ENCODE measurements around the gene DNAJC11.

DNAJC11 gene

GRCh38 chr1:6724517-6725141 is 23.0 kb upstream of the DNAJC11 start:
- no peak overlapping the region for H2AFZ ChIP-seq (ENCODE audit: low read depth, low read length)
- H3K9me3 ChIP-seq (ENCODE audit: insufficient read depth, low read length) = no peaks in the 10 kb centered on the region
- no peaks in the 10 kb centered on the region for H3K36me3 ChIP-seq (replicated peaks; ENCODE audit: low read depth, low read length)
- no peaks in the 10 kb centered on the region for H4K20me1 ChIP-seq (ENCODE audit: insufficient read depth, low read length)
- no peak overlapping the region for H3K27ac ChIP-seq (ENCODE audit: low read length)
- H3K4me3 ChIP-seq (ENCODE audit: low read length) = no peak overlapping the region
- H3K79me2 ChIP-seq (ENCODE audit: low read length) = no peaks in the 10 kb centered on the region
- no peak overlapping the region for H3K4me2 ChIP-seq (ENCODE audit: low read length)
- H3K9ac ChIP-seq (ENCODE audit: low read length) = no peak overlapping the region
- 0 out of 2 replicates have a peak, but pooled peaks cover 2% of the 10 kb centered on the region for H3K4me1 ChIP-seq (ENCODE audit: low read length)
- TF ChIP-seq CTCF (IDR thresholded peaks at IDR 0.05; ENCODE audit: low read depth, low read length) = no peak
- no peak for TF ChIP-seq EZH2phosphoT487 (IDR thresholded peaks at IDR 0.05; ENCODE audit: low read depth)
- H3K27me3 ChIP-seq (ENCODE audit: low read depth, low read length) = no peaks in the 10 kb centered on the region

DNA sequence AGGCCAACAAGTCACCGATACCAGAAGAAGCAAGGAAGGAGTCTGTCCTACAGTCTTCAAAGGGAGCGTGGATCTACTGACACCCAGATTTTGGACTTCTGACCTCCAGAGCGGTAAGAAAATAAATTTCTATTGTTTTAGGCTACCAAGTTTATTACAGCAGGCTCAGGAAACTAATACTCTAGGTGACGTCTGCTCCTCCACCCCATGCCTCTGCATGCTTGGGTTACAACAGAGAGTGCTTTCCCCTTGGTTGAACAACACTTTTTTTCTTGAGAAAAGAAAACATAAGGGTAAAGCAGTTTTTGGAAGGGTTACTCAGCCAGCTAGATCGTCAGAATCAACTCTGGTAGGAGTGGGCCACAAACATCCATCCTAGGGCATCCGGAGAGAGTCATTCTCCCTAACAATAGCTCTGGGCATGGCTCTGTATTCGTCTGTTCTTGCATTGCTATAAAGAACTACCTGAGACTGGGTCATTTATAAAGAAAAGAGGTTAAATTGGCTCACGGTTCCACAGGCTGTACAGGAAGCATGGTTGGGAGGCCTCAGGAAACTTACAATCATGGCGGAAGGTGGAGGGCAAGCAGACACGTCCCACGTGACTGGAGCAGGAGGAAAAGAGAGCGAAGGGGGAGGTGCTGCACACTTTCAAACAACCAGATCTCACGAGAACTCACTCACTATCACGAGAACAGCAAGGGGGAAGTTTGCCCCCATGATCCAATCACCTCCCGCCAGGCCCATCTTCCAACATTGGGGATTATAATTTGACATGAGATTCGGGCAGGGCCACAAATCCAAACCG is 22.2 kb upstream of the DNAJC11 start:
- Histone ChIP-seq H3K79me2 (ENCODE audit: low read length) (no peaks in the 10 kb centered on the region), H3K4me1 (ENCODE audit: low read length) (0 out of 2 replicates have a peak, but pooled peaks cover 2% of the 10 kb centered on the region), H3K9me3 (ENCODE audit: insufficient read depth, low read length) (no peaks in the 10 kb centered on the region), H3K9ac (ENCODE audit: low read length) (no peak overlapping the region), H3K4me3 (ENCODE audit: low read length) (no peak overlapping the region), H4K20me1 (ENCODE audit: insufficient read depth, low read length) (no peaks in the 10 kb centered on the region), H3K27ac (ENCODE audit: low read length) (no peak overlapping the region), H3K36me3 (replicated peaks; ENCODE audit: low read depth, low read length) (no peaks in the 10 kb centered on the region), H3K27me3 (ENCODE audit: low read depth, low read length) (no peaks in the 10 kb centered on the region), H3K4me2 (ENCODE audit: low read length) (no peak overlapping the region), H2AFZ (ENCODE audit: low read depth, low read length) (no peak overlapping the region)
- TF ChIP-seq EZH2phosphoT487 (IDR thresholded peaks at IDR 0.05; ENCODE audit: low read depth) (no peak), CTCF (IDR thresholded peaks at IDR 0.05; ENCODE audit: low read depth, low read length) (no peak)

DNA sequence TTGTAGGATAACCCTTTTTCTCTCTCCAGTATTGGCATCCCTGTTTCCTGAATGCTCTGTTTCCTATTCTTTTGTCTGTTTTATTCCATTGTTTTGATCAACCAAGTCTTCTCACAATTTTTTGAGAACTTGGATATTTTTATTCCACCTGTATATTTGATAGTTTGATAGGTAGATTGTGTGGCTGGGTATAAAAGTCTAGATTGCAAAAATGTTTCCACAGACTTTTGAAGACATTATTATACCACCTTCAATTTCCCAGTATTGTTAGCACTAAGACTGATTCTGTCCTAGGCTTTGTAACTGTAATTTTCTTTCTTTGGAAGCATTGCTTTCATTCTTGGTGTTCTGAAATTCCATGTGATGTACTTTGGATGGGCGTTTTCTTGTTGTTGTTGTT is 9.6 kb upstream of the DNAJC11 start:
- H3K9ac ChIP-seq (ENCODE audit: low read length) = no peak overlapping the region
- H3K36me3 ChIP-seq (replicated peaks; ENCODE audit: low read depth, low read length) = no peaks in the 10 kb centered on the region

More for the DNA sequence above, 9.6 kb upstream of the DNAJC11 start:
- Histone ChIP-seq H3K79me2 (ENCODE audit: low read length) (no peaks in the 10 kb centered on the region), H3K9me3 (ENCODE audit: insufficient read depth, low read length) (no peaks in the 10 kb centered on the region), H3K4me1 (ENCODE audit: low read length) (no peaks in the 10 kb centered on the region), H2AFZ (ENCODE audit: low read depth, low read length) (no peak overlapping the region), H3K4me2 (ENCODE audit: low read length) (no peak overlapping the region), H3K27ac (ENCODE audit: low read length) (no peak overlapping the region), H3K27me3 (ENCODE audit: low read depth, low read length) (no peaks in the 10 kb centered on the region; the same call in 1 of the 2 replicates), H3K4me3 (ENCODE audit: low read length) (no peak overlapping the region), H4K20me1 (ENCODE audit: insufficient read depth, low read length) (no peaks in the 10 kb centered on the region)
- TF ChIP-seq EZH2phosphoT487 (IDR thresholded peaks at IDR 0.05; ENCODE audit: low read depth) = no peak
- TF ChIP-seq CTCF (IDR thresholded peaks at IDR 0.05; ENCODE audit: low read depth, low read length) = no peak
